ENCODE results near the gene ZDHHC3.

The ZDHHC3 gene

DNA sequence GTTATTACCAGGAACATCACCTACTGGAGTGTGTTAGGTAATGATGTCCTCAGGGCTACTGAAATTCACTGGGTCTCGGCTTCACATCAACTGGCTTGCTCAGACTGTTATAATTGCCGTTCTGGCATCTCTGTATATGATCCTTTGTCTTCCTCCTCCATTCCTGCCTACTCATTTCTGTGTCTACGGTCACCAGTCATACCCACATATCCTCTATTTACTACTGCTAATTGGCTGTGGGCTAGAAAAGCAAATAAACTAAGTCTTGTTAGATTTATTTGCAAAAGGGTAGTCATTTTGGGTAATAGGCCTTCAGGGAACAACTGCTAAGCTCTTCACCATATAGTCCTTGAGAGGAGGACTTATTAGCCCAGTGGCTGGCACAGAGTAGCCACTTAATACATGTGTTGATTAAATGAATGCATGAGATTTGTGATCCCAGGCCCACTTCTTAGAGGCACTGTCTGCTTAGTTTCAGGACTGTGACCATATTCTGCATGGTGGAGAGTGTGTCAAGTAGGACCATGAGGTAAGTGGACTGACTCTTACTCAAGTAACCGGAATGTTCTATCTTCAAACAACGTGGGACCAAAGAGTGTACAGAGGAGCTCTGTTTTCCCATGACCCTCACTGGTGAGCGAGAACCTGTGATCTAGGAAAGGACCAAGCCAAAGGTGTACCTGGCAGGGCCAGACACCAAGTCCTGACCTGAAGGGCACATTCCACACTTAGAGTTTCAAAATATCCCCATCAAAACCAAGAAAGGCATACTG, 13.2 kb downstream of the ZDHHC3 start:
- Histone ChIP-seq H2BK12ac (ENCODE audit: low read length) (no peak overlapping the region), H4K8ac (ENCODE audit: low read depth, low read length) (no peak overlapping the region), H3K4me1 (ENCODE audit: control insufficient read depth in 1 of 2, insufficient read depth in 2 of 2, low read length in 2 of 2) (peaks cover 3 to 5% of the 10 kb centered on the region in 2 experiments), H3K36me3 (ENCODE audit: control insufficient read depth in 1 of 2, insufficient read depth in 2 of 2, low read length in 2 of 2) (peaks cover 4 to 10% of the 10 kb centered on the region in 2 experiments), H3K23ac (ENCODE audit: low read length) (no peak overlapping the region), H2AFZ (ENCODE audit: insufficient read depth, low read length, poor library complexity) (no peak overlapping the region), H3K27me3 (ENCODE audit: insufficient read depth, low read length) (no peaks in the 10 kb centered on the region), H3K79me2 (ENCODE audit: control insufficient read depth, insufficient read depth, low read length, poor library complexity) (no peaks in the 10 kb centered on the region), H4K12ac (ENCODE audit: low read depth, low read length) (no peak overlapping the region), H4K91ac (ENCODE audit: low read depth, low read length) (no peak overlapping the region), H2BK120ac (ENCODE audit: insufficient read depth, low read length, poor library complexity) (no peak overlapping the region), H3K4me3 (ENCODE audit: low read depth, low read length) (no peak overlapping the region), H3K4me2 (ENCODE audit: low read length) (no peak overlapping the region), H2BK5ac (ENCODE audit: low read depth, low read length, poor library complexity) (no peak overlapping the region), H3K9ac (ENCODE audit: low read length) (no peak overlapping the region), H3K4ac (ENCODE audit: low read depth, low read length) (no peak overlapping the region), H3K27ac (ENCODE audit: low read depth, low read length) (no peak overlapping the region), H3K14ac (ENCODE audit: low read length) (no peak overlapping the region), H3K9me3 (ENCODE audit: insufficient read depth, low read depth, low read length) (no peaks in the 10 kb centered on the region), H3K18ac (ENCODE audit: low read length) (no peak overlapping the region), H2AK5ac (ENCODE audit: low read length) (no peak overlapping the region), H3K79me1 (ENCODE audit: low read length) (no peaks in the 10 kb centered on the region)
- WGBS (ENCODE audit: extremely low coverage, insufficient coverage, insufficient read length) = no CpG with 5 or more reads among the region's 6 CpGs
- DNase-seq = peak in 1 of 2 donors; percentile 23

DNA sequence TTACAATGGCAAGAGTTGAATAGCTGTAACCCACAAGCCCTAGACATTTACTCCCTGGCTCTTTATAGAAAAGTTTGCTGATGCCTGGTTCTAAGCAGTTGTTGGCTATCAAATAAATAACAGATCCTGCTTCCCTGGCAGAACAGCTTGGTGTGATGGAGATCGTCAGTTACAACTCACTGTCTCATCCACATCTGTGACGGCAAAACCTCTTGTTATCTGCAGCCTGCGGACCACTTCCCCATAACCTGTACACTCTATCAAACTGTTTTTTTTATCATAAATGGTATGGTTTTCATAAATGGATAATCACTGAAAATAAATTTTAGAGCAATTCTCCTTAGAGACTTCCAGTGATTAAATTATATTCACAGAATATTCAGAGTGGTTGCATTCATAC, 14.1 kb downstream of the ZDHHC3 start:
- H3K4me2 ChIP-seq (ENCODE audit: low read length) = no peak overlapping the region
- H2AFZ ChIP-seq (ENCODE audit: insufficient read depth, low read length, poor library complexity) = no peak overlapping the region
- no peak overlapping the region for H3K27ac ChIP-seq (ENCODE audit: low read depth, low read length)
- H3K4me3 ChIP-seq (ENCODE audit: low read depth, low read length) = no peak overlapping the region
- no peak overlapping the region for H2BK5ac ChIP-seq (ENCODE audit: low read depth, low read length, poor library complexity)
- peaks cover 4 to 17% of the 10 kb centered on the region in 2 experiments for H3K36me3 ChIP-seq (ENCODE audit: control insufficient read depth in 1 of 2, insufficient read depth in 2 of 2, low read length in 2 of 2)
- WGBS (ENCODE audit: extremely low coverage, insufficient coverage, insufficient read length) = no CpG with 5 or more reads among the region's 3 CpGs
- H3K4me1 ChIP-seq (ENCODE audit: control insufficient read depth in 1 of 2, insufficient read depth in 2 of 2, low read length in 2 of 2) = peaks cover 2 to 3% of the 10 kb centered on the region in 2 experiments
- H3K14ac ChIP-seq (ENCODE audit: low read length) = no peak overlapping the region
- H3K4ac ChIP-seq (ENCODE audit: low read depth, low read length) = no peak overlapping the region
- H2BK120ac ChIP-seq (ENCODE audit: insufficient read depth, low read length, poor library complexity) = no peak overlapping the region
- no peak for DNase-seq
- no peak overlapping the region for H4K12ac ChIP-seq (ENCODE audit: low read depth, low read length)
- no peak overlapping the region for H3K18ac ChIP-seq (ENCODE audit: low read length)
- no peaks in the 10 kb centered on the region for H3K27me3 ChIP-seq (ENCODE audit: insufficient read depth, low read length)
- H3K79me1 ChIP-seq (ENCODE audit: low read length) = no peaks in the 10 kb centered on the region
- no peak overlapping the region for H3K9ac ChIP-seq (ENCODE audit: low read length)
- H4K91ac ChIP-seq (ENCODE audit: low read depth, low read length) = no peak overlapping the region
- H2BK12ac ChIP-seq (ENCODE audit: low read length) = no peak overlapping the region
- H3K9me3 ChIP-seq (ENCODE audit: insufficient read depth, low read depth, low read length) = no peaks in the 10 kb centered on the region
- H2AK5ac ChIP-seq (ENCODE audit: low read length) = no peak overlapping the region
- no peak overlapping the region for H3K23ac ChIP-seq (ENCODE audit: low read length)
- no peaks in the 10 kb centered on the region for H3K79me2 ChIP-seq (ENCODE audit: control insufficient read depth, insufficient read depth, low read length, poor library complexity)
- H4K8ac ChIP-seq (ENCODE audit: low read depth, low read length) = no peak overlapping the region

DNA sequence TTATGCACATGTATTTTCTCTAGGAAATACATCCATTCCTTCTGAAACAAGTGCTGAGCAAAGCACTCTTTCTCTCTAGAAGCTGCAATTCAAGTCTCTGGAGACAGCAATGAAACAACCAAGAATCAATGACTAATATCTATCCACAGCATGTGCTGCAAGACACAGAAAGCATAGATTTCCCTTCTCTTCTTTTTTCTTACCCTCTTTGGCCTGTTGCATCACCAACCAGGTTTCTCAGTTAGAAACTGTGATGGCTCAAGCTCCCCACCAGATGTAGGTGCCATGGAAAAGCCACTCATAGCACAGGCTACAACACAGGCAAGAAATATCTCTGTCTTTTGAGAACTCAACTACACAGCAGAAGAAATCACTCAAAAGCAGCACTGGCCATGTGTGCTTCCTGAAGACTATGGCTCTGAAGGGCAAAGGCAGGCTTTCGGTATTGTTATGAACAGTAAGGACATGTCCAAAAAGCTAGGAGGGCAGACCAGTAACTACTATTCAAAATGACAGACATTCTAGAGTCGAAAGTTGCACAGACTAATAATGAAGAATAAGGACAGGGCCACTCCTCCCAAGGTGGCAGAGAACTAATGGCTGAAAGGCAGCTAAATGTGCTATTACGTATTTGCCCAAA, 15.5 kb downstream of the ZDHHC3 start:
- Histone ChIP-seq H3K9me3 (ENCODE audit: insufficient read depth, low read depth, low read length) (no peaks in the 10 kb centered on the region), H3K4me1 (ENCODE audit: control insufficient read depth in 1 of 2, insufficient read depth in 2 of 2, low read length in 2 of 2) (peaks cover 2 to 3% of the 10 kb centered on the region in 2 experiments), H4K8ac (ENCODE audit: low read depth, low read length) (no peak overlapping the region), H3K18ac (ENCODE audit: low read length) (no peak overlapping the region), H3K4ac (ENCODE audit: low read depth, low read length) (peak overlapping the region; percentile 54), H3K9ac (ENCODE audit: low read length) (no peak overlapping the region), H3K79me1 (ENCODE audit: low read length) (no peaks in the 10 kb centered on the region), H2AFZ (ENCODE audit: insufficient read depth, low read length, poor library complexity) (no peak overlapping the region), H3K27me3 (ENCODE audit: insufficient read depth, low read length) (no peaks in the 10 kb centered on the region), H3K4me3 (ENCODE audit: low read depth, low read length) (no peak overlapping the region), H3K4me2 (ENCODE audit: low read length) (no peak overlapping the region), H3K36me3 (ENCODE audit: control insufficient read depth in 1 of 2, insufficient read depth in 2 of 2, low read length in 2 of 2) (peaks cover 8 to 17% of the 10 kb centered on the region in 2 experiments), H4K91ac (ENCODE audit: low read depth, low read length) (no peak overlapping the region), H2AK5ac (ENCODE audit: low read length) (no peak overlapping the region), H3K14ac (ENCODE audit: low read length) (no peak overlapping the region), H3K23ac (ENCODE audit: low read length) (no peak overlapping the region), H3K79me2 (ENCODE audit: control insufficient read depth, insufficient read depth, low read length, poor library complexity) (no peaks in the 10 kb centered on the region), H3K27ac (ENCODE audit: low read depth, low read length) (no peak overlapping the region), H2BK5ac (ENCODE audit: low read depth, low read length, poor library complexity) (no peak overlapping the region), H2BK120ac (ENCODE audit: insufficient read depth, low read length, poor library complexity) (no peak overlapping the region), H2BK12ac (ENCODE audit: low read length) (no peak overlapping the region), H4K12ac (ENCODE audit: low read depth, low read length) (no peak overlapping the region)
- no CpG with 5 or more reads among the region's 3 CpGs for WGBS (ENCODE audit: extremely low coverage, insufficient coverage, insufficient read length)
- no peak for DNase-seq

DNA sequence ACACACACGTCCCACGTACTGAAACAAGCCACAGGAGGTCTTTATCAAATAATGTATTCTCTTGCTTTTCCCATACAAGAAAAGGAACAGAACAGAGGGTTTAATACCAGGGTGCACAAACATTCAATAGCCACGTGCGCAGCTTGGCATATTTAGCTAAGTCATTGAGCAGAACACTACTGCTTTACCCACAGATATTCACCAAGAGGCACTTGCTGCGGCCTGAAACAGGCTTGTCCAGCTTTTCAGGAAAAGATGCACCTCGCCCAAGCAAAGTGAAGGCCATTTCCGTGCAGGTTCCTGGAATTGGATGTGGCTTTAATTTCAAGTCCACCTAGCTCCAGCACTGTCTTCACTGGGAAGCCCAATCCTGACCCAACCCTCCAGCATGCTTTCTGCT, 17.6 kb downstream of the ZDHHC3 start:
- Histone ChIP-seq H3K79me1 (ENCODE audit: low read length) (no peaks in the 10 kb centered on the region), H2AK5ac (ENCODE audit: low read length) (no peak overlapping the region), H2BK5ac (ENCODE audit: low read depth, low read length, poor library complexity) (no peak overlapping the region), H4K8ac (ENCODE audit: low read depth, low read length) (no peak overlapping the region), H3K9me3 (ENCODE audit: insufficient read depth, low read depth, low read length) (no peaks in the 10 kb centered on the region), H3K4me2 (ENCODE audit: low read length) (no peak overlapping the region), H2BK120ac (ENCODE audit: insufficient read depth, low read length, poor library complexity) (no peak overlapping the region), H3K27ac (ENCODE audit: low read depth, low read length) (no peak overlapping the region), H3K27me3 (ENCODE audit: insufficient read depth, low read length) (no peaks in the 10 kb centered on the region), H3K4me3 (ENCODE audit: low read depth, low read length) (no peak overlapping the region), H3K36me3 (ENCODE audit: control insufficient read depth in 1 of 2, insufficient read depth in 2 of 2, low read length in 2 of 2) (peaks cover 8 to 17% of the 10 kb centered on the region in 2 experiments), H3K23ac (ENCODE audit: low read length) (no peak overlapping the region), H2AFZ (ENCODE audit: insufficient read depth, low read length, poor library complexity) (no peak overlapping the region), H3K9ac (ENCODE audit: low read length) (no peak overlapping the region), H4K91ac (ENCODE audit: low read depth, low read length) (no peak overlapping the region), H3K18ac (ENCODE audit: low read length) (no peak overlapping the region), H2BK12ac (ENCODE audit: low read length) (no peak overlapping the region), H4K12ac (ENCODE audit: low read depth, low read length) (no peak overlapping the region), H3K4ac (ENCODE audit: low read depth, low read length) (no peak overlapping the region), H3K79me2 (ENCODE audit: control insufficient read depth, insufficient read depth, low read length, poor library complexity) (no peaks in the 10 kb centered on the region), H3K4me1 (ENCODE audit: control insufficient read depth in 1 of 2, insufficient read depth in 2 of 2, low read length in 2 of 2) (peaks cover 0 to 3% of the 10 kb centered on the region in 2 experiments), H3K14ac (ENCODE audit: low read length) (no peak overlapping the region)
- no peak for DNase-seq
- WGBS (ENCODE audit: extremely low coverage, insufficient coverage, insufficient read length) = no CpG with 5 or more reads among the region's 7 CpGs
